Caco-2 (cell line): Measurements from ENCODE around the gene ASH1L. TPM values are rescaled to one million over a fixed set of nuclear protein-coding genes. Genes with fewer than 3 reads are reported as not detected.
A peak's percentile ranks its signal among the peaks of the same experiment; 100 is the strongest.

Experiments used
- BruUV-seq: library from RNA; stranded (reverse); fragments of 400-500 nt; replicated peaks from 2 replicates; lab custom pipeline; 2021; lab: Mats Ljungman, UMichigan
- CTCF ChIA-PET: fragments of 300-600 bp; sonication (Branson Sonifier 250); formaldehyde crosslinking; loops from one replicate; lab custom pipeline; 2022; ENCODE audit warnings: antibody characterized with exemption; lab: Charles Lee
- POLR2A ChIA-PET: fragments of 300-600 bp; sonication (Branson Sonifier 250); formaldehyde crosslinking; loops from one replicate; lab custom pipeline; 2022; ENCODE audit warnings: antibody characterized with exemption; lab: Charles Lee
- DNase-seq, 2 experiments: peaks; one replicate each; pipeline versions ENCODE4 v3.0.0 to v3.0.0-alpha.2; 2020 to 2022
- H3K27me3 ChIP-seq: replicated peaks from 2 replicates; pipeline ENCODE4 v1.6.0; 2011; ENCODE audit warnings: low read length; ENCODE audit not compliant: control insufficient read depth, insufficient read depth
- H3K36me3 ChIP-seq: 2 replicates; pipeline ENCODE4 v1.5.1; 2011; ENCODE audit warnings: low read length; ENCODE audit not compliant: control insufficient read depth, insufficient read depth
- H3K4me1 ChIP-seq: fragments of 250-450 bp; sonication (Bioruptor Pico); 2 replicates; pipeline ENCODE4 v1.5.1; 2020; ENCODE audit warnings: mild to moderate bottlenecking
- H3K4me3 ChIP-seq: 2 replicates; pipeline ENCODE4 v1.5.1; 2011; ENCODE audit warnings: low read depth, mild to moderate bottlenecking, control low read depth, low read length
- H3K9me3 ChIP-seq: fragments of 250-450 bp; sonication (Bioruptor Pico); 2 replicates; pipeline ENCODE4 v1.5.1; 2020; ENCODE audit warnings: mild to moderate bottlenecking, moderate library complexity
- H3K27ac Mint-ChIP-seq: one replicate; pipeline ENCODE4 v1.8.0; 2022; ENCODE audit warnings: mixed read lengths; ENCODE audit not compliant: unreplicated experiment
- H3K27me3 Mint-ChIP-seq: one replicate; pipeline ENCODE4 v1.8.0; 2022; ENCODE audit warnings: mixed read lengths; ENCODE audit not compliant: insufficient read depth, unreplicated experiment
- H3K36me3 Mint-ChIP-seq: one replicate; pipeline ENCODE4 v1.8.0; 2022; ENCODE audit warnings: mild to moderate bottlenecking, mixed read lengths; ENCODE audit not compliant: insufficient read depth, unreplicated experiment
- H3K4me1 Mint-ChIP-seq: one replicate; pipeline ENCODE4 v1.8.0; 2022; ENCODE audit warnings: low read depth, mixed read lengths; ENCODE audit not compliant: unreplicated experiment
- H3K4me3 Mint-ChIP-seq: one replicate; pipeline ENCODE4 v1.8.0; 2022; ENCODE audit warnings: mild to moderate bottlenecking, moderate library complexity, mixed read lengths; ENCODE audit not compliant: unreplicated experiment
- H3K9me3 Mint-ChIP-seq: one replicate; pipeline ENCODE4 v1.8.0; 2022; ENCODE audit warnings: mixed read lengths; ENCODE audit not compliant: unreplicated experiment
- CTCF ChIP-seq, 2 experiments: fragments of 200-600 bp in 1 of 2; IDR thresholded peaks; 1 replicate in 1 of 2; 2 replicates in 1 of 2; pipeline versions ENCODE4 v1.5.1 to v1.8.0; 2011 to 2022; ENCODE audit warnings: antibody characterized with exemption in 1 of 2, control low read depth in 1 of 2, inconsistent platforms in 1 of 2, low read depth in 1 of 2, low read length in 1 of 2, mild to moderate bottlenecking in 1 of 2, moderate library complexity in 1 of 2; ENCODE audit not compliant: insufficient read depth in 1 of 2, severe bottlenecking in 1 of 2, unreplicated experiment in 1 of 2
- intact Hi-C: fragments of 100-400 bp; cut with micrococcal nuclease; formaldehyde crosslinking; loops from one replicate; pipeline ENCODE4 v1.10.0; 2022; ENCODE audit not compliant: unreplicated experiment
- total RNA-seq: library from RNA; stranded (reverse); gene quantifications from 2 replicates; pipeline ENCODE4 v1.2.3, GENCODE V29; 2022

The ASH1L gene
- total RNA-seq, 1 experiment from 2014 or later = 39.4 TPM

- Mint-ChIP-seq H3K27ac (no peak overlapping the region), H3K9me3 (no peaks in the 10 kb centered on the region), H3K36me3 (peaks cover 45% of the 10 kb centered on the region), H3K4me1 (peaks cover 12% of the 10 kb centered on the region), H3K4me3 (no peak overlapping the region), H3K27me3 (no peaks in the 10 kb centered on the region)
- Histone ChIP-seq H3K9me3 (no peaks in the 10 kb centered on the region), H3K27me3 (no peaks in the 10 kb centered on the region), H3K4me3 (no peak overlapping the region), H3K4me1 (no peaks in the 10 kb centered on the region), H3K36me3 (no peaks in the 10 kb centered on the region)
- no peak for DNase-seq
- ChIA-PET CTCF (no interaction called here), POLR2A (no interaction called here)
- TF ChIP-seq CTCF (IDR thresholded peaks at IDR 0.05; ENCODE audit: insufficient read depth in 1 of 2, low read depth in 1 of 2, low read length in 1 of 2, severe bottlenecking in 1 of 2, unreplicated experiment in 1 of 2) = no peak
- intact Hi-C loops = no loop called here
- no TSS peak for BruUV-seq
Observed at GRCh38 chr1:155481741-155482241, 80.8 kb downstream of the ASH1L start.

- peaks cover 9% of the 10 kb centered on the region for H3K9me3 Mint-ChIP-seq
- TF ChIP-seq CTCF (IDR thresholded peaks at IDR 0.05; ENCODE audit: insufficient read depth in 1 of 2, low read depth in 1 of 2, low read length in 1 of 2, severe bottlenecking in 1 of 2, unreplicated experiment in 1 of 2) = no peak
- no peak overlapping the region for H3K27ac Mint-ChIP-seq
- no TSS peak for BruUV-seq
- H3K4me1 ChIP-seq = no peaks in the 10 kb centered on the region
- H3K4me3 Mint-ChIP-seq = no peak overlapping the region
- no peaks in the 10 kb centered on the region for H3K27me3 Mint-ChIP-seq
- CTCF ChIA-PET = no interaction called here
- no peak overlapping the region for H3K4me3 ChIP-seq
- POLR2A ChIA-PET = no interaction called here
- DNase-seq = no peak
- intact Hi-C loops = no loop called here
- H3K36me3 Mint-ChIP-seq = peaks cover 62% of the 10 kb centered on the region
- H3K9me3 ChIP-seq = no peaks in the 10 kb centered on the region
- peaks cover 12% of the 10 kb centered on the region for H3K4me1 Mint-ChIP-seq
- H3K27me3 ChIP-seq = no peaks in the 10 kb centered on the region
- no peaks in the 10 kb centered on the region for H3K36me3 ChIP-seq
Observed at GRCh38 chr1:155479205-155479604, 83.4 kb downstream of the ASH1L start.

GRCh38 chr1:155478270-155478852 lies 84.2 kb downstream of the ASH1L start:
- POLR2A ChIA-PET = no interaction called here
- no peaks in the 10 kb centered on the region for H3K27me3 Mint-ChIP-seq
- no peaks in the 10 kb centered on the region for H3K27me3 ChIP-seq
- no peaks in the 10 kb centered on the region for H3K36me3 ChIP-seq
- intact Hi-C loops = no loop called here
- H3K4me1 Mint-ChIP-seq = peaks cover 12% of the 10 kb centered on the region
- no peaks in the 10 kb centered on the region for H3K4me1 ChIP-seq
- no peak for TF ChIP-seq CTCF (IDR thresholded peaks at IDR 0.05; ENCODE audit: insufficient read depth in 1 of 2, low read depth in 1 of 2, low read length in 1 of 2, severe bottlenecking in 1 of 2, unreplicated experiment in 1 of 2)
- H3K4me3 ChIP-seq = no peak overlapping the region
- peaks cover 67% of the 10 kb centered on the region for H3K36me3 Mint-ChIP-seq
- H3K27ac Mint-ChIP-seq = peak overlapping the region; percentile 11
- no peaks in the 10 kb centered on the region for H3K9me3 ChIP-seq
- CTCF ChIA-PET = no interaction called here
- no TSS peak for BruUV-seq
- no peak for DNase-seq
- peaks cover 10% of the 10 kb centered on the region for H3K9me3 Mint-ChIP-seq
- H3K4me3 Mint-ChIP-seq = no peak overlapping the region
